Memory B cell (primary cell): ENCODE data around the gene TBXAS1.

Experiments
- ATAC-seq: fragments of 150-1000 bp; cut with Tn5 transposase; 2 replicates; pipeline ENCODE4 v1.10.0; 2021; ENCODE audit warnings: low read depth, mild to moderate bottlenecking, moderate library complexity
- DNase-seq, 2 donors: peaks; one replicate each; pipeline ENCODE4 v3.0.0; 2022; ENCODE audit warnings: low spot score in 2 of 2
- H3K27ac Mint-ChIP-seq: one replicate; pipeline ENCODE4 v1.8.0; 2022; ENCODE audit warnings: mild to moderate bottlenecking, moderate library complexity, mixed read lengths
- H3K27me3 Mint-ChIP-seq: one replicate; pipeline ENCODE4 v1.8.0; 2022; ENCODE audit warnings: mixed read lengths
- H3K36me3 Mint-ChIP-seq: one replicate; pipeline ENCODE4 v1.8.0; 2022; ENCODE audit warnings: mild to moderate bottlenecking, mixed read lengths
- H3K4me1 Mint-ChIP-seq: one replicate; pipeline ENCODE4 v1.8.0; 2022; ENCODE audit warnings: mixed read lengths
- H3K4me3 Mint-ChIP-seq: one replicate; pipeline ENCODE4 v1.8.0; 2022; ENCODE audit warnings: mild to moderate bottlenecking, moderate library complexity, mixed read lengths
- H3K9me3 Mint-ChIP-seq: one replicate; pipeline ENCODE4 v1.8.0; 2022; ENCODE audit warnings: mixed read lengths

TBXAS1 gene

GRCh38 chr7:139874302-139874629, 45.2 kb downstream of the TBXAS1 start:
- ATAC-seq, result no peak
- no peak overlapping the region for H3K27ac Mint-ChIP-seq
- no peak for DNase-seq
- peaks cover 10% of the 10 kb centered on the region for H3K36me3 Mint-ChIP-seq
- peaks cover 2% of the 10 kb centered on the region for H3K9me3 Mint-ChIP-seq
- peaks cover 2% of the 10 kb centered on the region for H3K27me3 Mint-ChIP-seq
- H3K4me1 Mint-ChIP-seq, result peaks cover 10% of the 10 kb centered on the region
- no peak overlapping the region for H3K4me3 Mint-ChIP-seq

GRCh38 chr7:139875821-139876241, 46.8 kb downstream of the TBXAS1 start:
- no peak for DNase-seq

GRCh38 chr7:139876622-139877283, 47.7 kb downstream of the TBXAS1 start:
- Mint-ChIP-seq H3K4me3 (no peak overlapping the region), H3K27me3 (peaks cover 4% of the 10 kb centered on the region), H3K4me1 (peaks cover 11% of the 10 kb centered on the region), H3K27ac (no peak overlapping the region), H3K9me3 (peaks cover 2% of the 10 kb centered on the region), H3K36me3 (peaks cover 11% of the 10 kb centered on the region)
- DNase-seq, result no peak
- no peak for ATAC-seq

More at GRCh38 chr7:139875821-139876241, 46.8 kb downstream of the TBXAS1 start:
- peaks cover 11% of the 10 kb centered on the region for H3K36me3 Mint-ChIP-seq
- no peak overlapping the region for H3K27ac Mint-ChIP-seq
- H3K4me3 Mint-ChIP-seq, result no peak overlapping the region
- ATAC-seq, result peak; percentile 26
- peaks cover 4% of the 10 kb centered on the region for H3K27me3 Mint-ChIP-seq
- H3K9me3 Mint-ChIP-seq, result peaks cover 2% of the 10 kb centered on the region
- H3K4me1 Mint-ChIP-seq, result peaks cover 10% of the 10 kb centered on the region

- ATAC-seq (no peak), DNase-seq (no peak)
- Mint-ChIP-seq H3K36me3 (peaks cover 14% of the 10 kb centered on the region), H3K27ac (no peak overlapping the region), H3K27me3 (peaks cover 5% of the 10 kb centered on the region), H3K4me1 (peaks cover 17% of the 10 kb centered on the region), H3K4me3 (no peak overlapping the region), H3K9me3 (peaks cover 4% of the 10 kb centered on the region)
Measured at GRCh38 chr7:139883814-139884213, 54.8 kb downstream of the TBXAS1 start.

- H3K4me3 Mint-ChIP-seq, result no peak overlapping the region
- peaks cover 17% of the 10 kb centered on the region for H3K4me1 Mint-ChIP-seq
- no peak for DNase-seq
- peaks cover 16% of the 10 kb centered on the region for H3K36me3 Mint-ChIP-seq
- peaks cover 5% of the 10 kb centered on the region for H3K9me3 Mint-ChIP-seq
- peaks cover 5% of the 10 kb centered on the region for H3K27me3 Mint-ChIP-seq
- no peak for ATAC-seq
- H3K27ac Mint-ChIP-seq, result no peak overlapping the region
Measured at GRCh38 chr7:139884441-139884840, 55.4 kb downstream of the TBXAS1 start.

GRCh38 chr7:139885511-139885910, 56.4 kb downstream of the TBXAS1 start:
- Mint-ChIP-seq H3K27me3 (peaks cover 3% of the 10 kb centered on the region), H3K36me3 (peaks cover 14% of the 10 kb centered on the region), H3K4me3 (no peak overlapping the region), H3K9me3 (peaks cover 5% of the 10 kb centered on the region), H3K27ac (no peak overlapping the region), H3K4me1 (peaks cover 15% of the 10 kb centered on the region)
- DNase-seq, result no peak
- no peak for ATAC-seq

GRCh38 chr7:139886206-139886605, 57.1 kb downstream of the TBXAS1 start:
- Mint-ChIP-seq H3K27me3 (peaks cover 3% of the 10 kb centered on the region), H3K4me1 (peaks cover 15% of the 10 kb centered on the region), H3K9me3 (peaks cover 5% of the 10 kb centered on the region), H3K27ac (no peak overlapping the region), H3K4me3 (no peak overlapping the region), H3K36me3 (peaks cover 14% of the 10 kb centered on the region)
- no peak for ATAC-seq
- no peak for DNase-seq

- ATAC-seq (no peak), DNase-seq (no peak)
- H3K27me3 Mint-ChIP-seq, result peaks cover 3% of the 10 kb centered on the region
- H3K36me3 Mint-ChIP-seq, result peaks cover 13% of the 10 kb centered on the region
- no peak overlapping the region for H3K4me3 Mint-ChIP-seq
- no peak overlapping the region for H3K27ac Mint-ChIP-seq
- H3K4me1 Mint-ChIP-seq, result peaks cover 12% of the 10 kb centered on the region
- peaks cover 5% of the 10 kb centered on the region for H3K9me3 Mint-ChIP-seq
Measured at GRCh38 chr7:139886899-139887298, 57.8 kb downstream of the TBXAS1 start.

- DNase-seq (no peak), ATAC-seq (no peak)
- peaks cover 8% of the 10 kb centered on the region for H3K4me1 Mint-ChIP-seq
- H3K4me3 Mint-ChIP-seq, result no peak overlapping the region
- peaks cover 5% of the 10 kb centered on the region for H3K9me3 Mint-ChIP-seq
- H3K27me3 Mint-ChIP-seq, result no peaks in the 10 kb centered on the region
- peaks cover 10% of the 10 kb centered on the region for H3K36me3 Mint-ChIP-seq
- H3K27ac Mint-ChIP-seq, result no peak overlapping the region
Measured at GRCh38 chr7:139887992-139888481, 59.0 kb downstream of the TBXAS1 start.

- ATAC-seq, result no peak
- Mint-ChIP-seq H3K36me3 (peaks cover 10% of the 10 kb centered on the region), H3K4me1 (peaks cover 13% of the 10 kb centered on the region), H3K4me3 (no peak overlapping the region), H3K27ac (no peak overlapping the region), H3K27me3 (no peaks in the 10 kb centered on the region), H3K9me3 (peaks cover 5% of the 10 kb centered on the region)
- DNase-seq, result no peak
Measured at GRCh38 chr7:139889186-139889871, 60.3 kb downstream of the TBXAS1 start.

- no peak overlapping the region for H3K4me3 Mint-ChIP-seq
- H3K27ac Mint-ChIP-seq, result no peak overlapping the region
- peaks cover 6% of the 10 kb centered on the region for H3K36me3 Mint-ChIP-seq
- H3K4me1 Mint-ChIP-seq, result peaks cover 20% of the 10 kb centered on the region
- DNase-seq, result no peak
- peaks cover 7% of the 10 kb centered on the region for H3K9me3 Mint-ChIP-seq
- no peaks in the 10 kb centered on the region for H3K27me3 Mint-ChIP-seq
- ATAC-seq, result no peak
Measured at GRCh38 chr7:139893461-139893860, 64.4 kb downstream of the TBXAS1 start.

- no peak overlapping the region for H3K27ac Mint-ChIP-seq
- H3K27me3 Mint-ChIP-seq, result no peaks in the 10 kb centered on the region
Measured at GRCh38 chr7:139893999-139894398, 64.9 kb downstream of the TBXAS1 start.

GRCh38 chr7:139895141-139895829, 66.2 kb downstream of the TBXAS1 start:
- Mint-ChIP-seq H3K27me3 (no peaks in the 10 kb centered on the region), H3K27ac (no peak overlapping the region), H3K4me3 (no peak overlapping the region)

More at GRCh38 chr7:139893999-139894398, 64.9 kb downstream of the TBXAS1 start:
- ATAC-seq, result peak; percentile 66
- Mint-ChIP-seq H3K9me3 (peaks cover 3% of the 10 kb centered on the region), H3K4me3 (no peak overlapping the region), H3K36me3 (peaks cover under 1% of the 10 kb centered on the region), H3K4me1 (peaks cover 18% of the 10 kb centered on the region)
- DNase-seq, result no peak

GRCh38 chr7:139896288-139896687, 67.2 kb downstream of the TBXAS1 start:
- peaks cover 29% of the 10 kb centered on the region for H3K4me1 Mint-ChIP-seq
- ATAC-seq (no peak), DNase-seq (no peak)
- H3K36me3 Mint-ChIP-seq, result peaks cover 3% of the 10 kb centered on the region
- no peak overlapping the region for H3K27ac Mint-ChIP-seq
- H3K27me3 Mint-ChIP-seq, result no peaks in the 10 kb centered on the region
- peaks cover 2% of the 10 kb centered on the region for H3K9me3 Mint-ChIP-seq
- H3K4me3 Mint-ChIP-seq, result no peak overlapping the region

More at GRCh38 chr7:139895141-139895829, 66.2 kb downstream of the TBXAS1 start:
- Mint-ChIP-seq H3K4me1 (peaks cover 22% of the 10 kb centered on the region), H3K36me3 (peaks cover 1% of the 10 kb centered on the region), H3K9me3 (peaks cover 2% of the 10 kb centered on the region)
- DNase-seq (no peak), ATAC-seq (no peak)
